Measurements from ENCODE around the gene RBMS3. TPM values are rescaled to one million over a fixed set of nuclear protein-coding genes. Genes with fewer than 3 reads are reported as not detected.
"Not testable (repeated sequence)": the region's sequence is repeated elsewhere in the genome, so short reads cannot be mapped to it uniquely, and the experiment has no call there.

RBMS3 gene
- total RNA-seq, 1 experiment from 2014 or later, result 1.3 TPM

DNA sequence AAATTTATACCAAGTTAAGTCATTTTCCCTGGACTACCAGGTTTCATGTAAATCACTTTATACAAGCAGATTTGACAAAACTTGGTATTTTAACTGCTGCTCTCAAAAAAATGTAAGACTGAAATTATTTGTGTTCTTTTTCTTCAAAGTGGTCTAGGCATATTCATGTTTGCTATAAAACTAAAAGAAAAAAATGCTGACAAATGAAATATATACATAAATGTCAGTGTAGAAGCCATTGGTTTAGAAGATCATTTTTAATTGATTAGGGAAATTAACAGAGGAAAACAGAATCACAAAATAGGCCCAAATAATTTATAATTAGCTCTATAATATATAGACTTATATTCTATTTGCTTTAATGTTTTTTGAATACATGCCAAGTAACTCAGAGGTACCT lies 523.2 kb downstream of the RBMS3 start:
- H3K4me1 Mint-ChIP-seq (ENCODE audit: low read depth, unreplicated experiment), result no peaks in the 10 kb centered on the region
- intact Hi-C loops (cut with micrococcal nuclease; ENCODE audit: unreplicated experiment), result no loop called here
- CTCF ChIA-PET, result interaction anchor here (0.6 kb wide), 1 partner anchor 270 kb away, joined by 5 read pairs; no protein-coding TSS in a partner anchor

DNA sequence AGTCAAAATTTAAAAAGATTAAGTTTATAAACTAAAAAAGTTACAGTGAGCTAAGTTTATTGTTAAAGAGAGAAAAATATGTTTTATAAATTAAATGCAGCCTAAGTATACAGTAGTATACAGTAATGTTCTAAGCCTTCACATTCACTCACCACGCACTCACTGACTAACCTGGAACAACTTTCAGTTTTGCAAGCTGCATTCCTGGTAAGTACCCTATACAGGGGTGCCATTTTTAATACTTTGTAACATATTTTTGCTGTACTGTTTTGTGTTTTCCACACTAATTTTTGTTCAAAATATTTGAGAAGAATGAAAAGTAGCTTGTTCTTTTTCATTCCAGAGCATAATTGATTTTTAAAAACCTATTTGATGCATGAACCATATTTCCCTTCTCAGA lies 524.9 kb downstream of the RBMS3 start:
- H3K36me3 Mint-ChIP-seq (ENCODE audit: insufficient read depth, unreplicated experiment), result no peaks in the 10 kb centered on the region
- H3K4me3 Mint-ChIP-seq (ENCODE audit: low read depth, unreplicated experiment), result no peak overlapping the region
- no peak for DNase-seq
- no peaks in the 10 kb centered on the region for H3K4me1 Mint-ChIP-seq (ENCODE audit: low read depth, unreplicated experiment)
- no TSS peak for BruUV-seq (replicated peaks)
- intact Hi-C loops (cut with micrococcal nuclease; ENCODE audit: unreplicated experiment), result no loop called here
- TF ChIP-seq, protein P1, sequence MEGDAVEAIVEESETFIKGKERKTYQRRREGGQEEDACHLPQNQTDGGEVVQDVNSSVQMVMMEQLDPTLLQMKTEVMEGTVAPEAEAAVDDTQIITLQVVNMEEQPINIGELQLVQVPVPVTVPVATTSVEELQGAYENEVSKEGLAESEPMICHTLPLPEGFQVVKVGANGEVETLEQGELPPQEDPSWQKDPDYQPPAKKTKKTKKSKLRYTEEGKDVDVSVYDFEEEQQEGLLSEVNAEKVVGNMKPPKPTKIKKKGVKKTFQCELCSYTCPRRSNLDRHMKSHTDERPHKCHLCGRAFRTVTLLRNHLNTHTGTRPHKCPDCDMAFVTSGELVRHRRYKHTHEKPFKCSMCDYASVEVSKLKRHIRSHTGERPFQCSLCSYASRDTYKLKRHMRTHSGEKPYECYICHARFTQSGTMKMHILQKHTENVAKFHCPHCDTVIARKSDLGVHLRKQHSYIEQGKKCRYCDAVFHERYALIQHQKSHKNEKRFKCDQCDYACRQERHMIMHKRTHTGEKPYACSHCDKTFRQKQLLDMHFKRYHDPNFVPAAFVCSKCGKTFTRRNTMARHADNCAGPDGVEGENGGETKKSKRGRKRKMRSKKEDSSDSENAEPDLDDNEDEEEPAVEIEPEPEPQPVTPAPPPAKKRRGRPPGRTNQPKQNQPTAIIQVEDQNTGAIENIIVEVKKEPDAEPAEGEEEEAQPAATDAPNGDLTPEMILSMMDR (IDR thresholded peaks at IDR 0.05; ENCODE audit: unreplicated experiment), result no peak
- H3K27me3 Mint-ChIP-seq (ENCODE audit: unreplicated experiment), result no peaks in the 10 kb centered on the region
- H3K9me3 Mint-ChIP-seq (ENCODE audit: low read depth, unreplicated experiment), result no peaks in the 10 kb centered on the region
- H3K27ac Mint-ChIP-seq (ENCODE audit: unreplicated experiment), result no peak overlapping the region
- CTCF ChIA-PET, result interaction anchor here (0.6 kb wide), 1 partner anchor 802 kb away, joined by 5 read pairs; no protein-coding TSS in a partner anchor

More for the DNA sequence above, 523.2 kb downstream of the RBMS3 start:
- Mint-ChIP-seq H3K4me3 (ENCODE audit: low read depth, unreplicated experiment) (no peak overlapping the region), H3K9me3 (ENCODE audit: low read depth, unreplicated experiment) (no peaks in the 10 kb centered on the region), H3K27me3 (ENCODE audit: unreplicated experiment) (no peaks in the 10 kb centered on the region), H3K36me3 (ENCODE audit: insufficient read depth, unreplicated experiment) (no peaks in the 10 kb centered on the region), H3K27ac (ENCODE audit: unreplicated experiment) (no peak overlapping the region)
- TF ChIP-seq, protein P1 (IDR thresholded peaks at IDR 0.05; ENCODE audit: unreplicated experiment), result no peak
- BruUV-seq (replicated peaks), result no TSS peak
- no peak for DNase-seq

DNA sequence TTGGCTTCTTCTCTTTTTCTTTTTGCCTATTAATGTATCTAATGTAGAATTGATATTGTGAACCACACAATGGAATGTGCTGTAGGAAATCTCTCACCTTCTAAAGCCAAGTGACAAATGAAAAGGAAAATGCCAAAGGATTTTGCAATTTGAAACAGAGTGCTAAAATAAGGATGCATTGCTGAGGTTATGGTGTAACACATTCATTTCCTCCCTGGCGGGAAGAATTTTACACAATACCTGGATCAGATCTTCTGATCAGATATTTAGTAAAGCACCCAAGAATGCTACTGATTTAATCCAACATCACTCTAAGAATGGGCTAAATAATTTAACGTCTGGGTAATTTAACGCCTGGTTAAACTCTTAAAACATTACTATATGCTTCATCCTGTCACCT lies 527.5 kb downstream of the RBMS3 start:
- H3K4me3 Mint-ChIP-seq (ENCODE audit: low read depth, unreplicated experiment); H3K36me3 Mint-ChIP-seq (ENCODE audit: insufficient read depth, unreplicated experiment); CTCF ChIA-PET; BruUV-seq (replicated peaks); intact Hi-C loops (cut with micrococcal nuclease; ENCODE audit: unreplicated experiment); H3K27ac Mint-ChIP-seq (ENCODE audit: unreplicated experiment); H3K4me1 Mint-ChIP-seq (ENCODE audit: low read depth, unreplicated experiment); DNase-seq; H3K27me3 Mint-ChIP-seq (ENCODE audit: unreplicated experiment); H3K9me3 Mint-ChIP-seq (ENCODE audit: low read depth, unreplicated experiment): not testable (repeated sequence)

DNA sequence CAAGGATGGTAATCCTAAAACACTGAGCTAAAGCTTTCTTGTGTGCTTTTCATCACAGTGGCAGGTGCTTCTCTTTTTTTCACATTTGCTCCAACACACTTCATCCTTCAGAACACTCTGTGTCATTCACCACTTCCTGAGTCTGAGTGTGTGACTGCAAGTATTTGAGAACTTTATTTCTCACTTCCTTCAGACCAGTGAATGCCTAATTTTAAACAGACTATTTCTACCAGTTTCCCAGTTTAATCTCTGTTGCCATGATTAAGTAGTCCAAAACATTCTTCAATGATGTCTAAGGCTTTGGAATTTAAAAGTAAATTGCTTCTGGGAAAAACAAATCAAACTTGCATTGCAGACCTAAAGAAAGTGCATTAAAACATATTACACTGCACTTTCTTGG lies 541.2 kb downstream of the RBMS3 start:
- H3K27ac Mint-ChIP-seq (ENCODE audit: unreplicated experiment), result no peak overlapping the region

DNA sequence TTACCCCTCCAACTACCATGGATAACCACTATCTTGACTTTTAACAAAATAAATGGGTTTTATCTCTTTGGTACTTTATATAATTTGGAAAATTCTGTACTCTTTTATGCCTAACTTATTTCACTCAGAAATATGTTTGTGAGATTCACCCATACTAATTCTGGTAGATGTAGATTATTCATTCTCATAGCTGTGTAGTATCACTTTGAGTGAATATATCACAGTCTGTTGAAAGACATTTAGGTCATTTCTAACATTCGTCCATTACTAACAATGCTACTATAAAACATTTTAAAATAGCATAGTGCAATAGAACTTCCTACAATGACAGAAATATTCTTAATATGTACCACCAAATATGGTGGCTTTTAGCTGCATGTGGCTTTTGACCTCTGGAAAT lies 542.4 kb downstream of the RBMS3 start:
- intact Hi-C loops (cut with micrococcal nuclease; ENCODE audit: unreplicated experiment), result no loop called here
- Mint-ChIP-seq H3K27me3 (ENCODE audit: unreplicated experiment) (no peaks in the 10 kb centered on the region), H3K9me3 (ENCODE audit: low read depth, unreplicated experiment) (no peaks in the 10 kb centered on the region), H3K4me1 (ENCODE audit: low read depth, unreplicated experiment) (no peaks in the 10 kb centered on the region), H3K4me3 (ENCODE audit: low read depth, unreplicated experiment) (no peak overlapping the region), H3K36me3 (ENCODE audit: insufficient read depth, unreplicated experiment) (no peaks in the 10 kb centered on the region), H3K27ac (ENCODE audit: unreplicated experiment) (no peak overlapping the region)
- CTCF ChIA-PET, result no interaction called here
- DNase-seq, result no peak
- TF ChIP-seq, protein P1 (IDR thresholded peaks at IDR 0.05; ENCODE audit: unreplicated experiment), result no peak
- no TSS peak for BruUV-seq (replicated peaks)

More for the DNA sequence above, 541.2 kb downstream of the RBMS3 start:
- Mint-ChIP-seq H3K27me3 (ENCODE audit: unreplicated experiment) (no peaks in the 10 kb centered on the region), H3K4me3 (ENCODE audit: low read depth, unreplicated experiment) (no peak overlapping the region), H3K36me3 (ENCODE audit: insufficient read depth, unreplicated experiment) (no peaks in the 10 kb centered on the region), H3K9me3 (ENCODE audit: low read depth, unreplicated experiment) (no peaks in the 10 kb centered on the region), H3K4me1 (ENCODE audit: low read depth, unreplicated experiment) (no peaks in the 10 kb centered on the region)
- BruUV-seq (replicated peaks), result no TSS peak
- CTCF ChIA-PET, result no interaction called here
- DNase-seq, result no peak
- TF ChIP-seq, protein P1 (IDR thresholded peaks at IDR 0.05; ENCODE audit: unreplicated experiment), result no peak
- intact Hi-C loops (cut with micrococcal nuclease; ENCODE audit: unreplicated experiment), result no loop called here
